HUDEP-2 (cell line): Measurements from ENCODE around the gene OBSCN.

Source experiments
- DNase-seq, 76 experiments: peaks; one replicate each; lab custom pipeline; 2025; ENCODE audit not compliant: unreplicated experiment in 76 of 76; lab: John Stamatoyannopoulos, UW

OBSCN gene

DNA sequence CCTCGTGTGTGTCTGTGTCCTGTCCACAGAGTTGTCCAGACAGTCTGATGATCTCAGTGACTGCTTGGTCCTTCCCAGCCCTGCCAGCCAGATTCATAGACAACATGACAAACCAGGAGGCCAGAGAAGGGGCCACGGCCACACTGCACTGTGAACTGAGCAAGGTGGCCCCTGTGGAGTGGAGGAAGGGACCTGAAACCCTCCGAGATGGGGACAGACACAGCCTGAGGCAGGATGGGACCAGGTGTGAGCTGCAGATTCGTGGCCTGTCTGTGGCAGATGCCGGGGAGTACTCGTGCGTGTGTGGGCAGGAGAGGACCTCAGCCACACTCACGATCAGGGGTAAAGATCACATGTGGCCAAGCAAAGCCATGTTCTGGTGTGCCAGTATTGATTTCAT lies 96.4 kb downstream of the OBSCN start:
- DNase-seq: no peak

GRCh38 chr1:228304766-228305395 lies 97.0 kb downstream of the OBSCN start:
- DNase-seq: no peak

DNA sequence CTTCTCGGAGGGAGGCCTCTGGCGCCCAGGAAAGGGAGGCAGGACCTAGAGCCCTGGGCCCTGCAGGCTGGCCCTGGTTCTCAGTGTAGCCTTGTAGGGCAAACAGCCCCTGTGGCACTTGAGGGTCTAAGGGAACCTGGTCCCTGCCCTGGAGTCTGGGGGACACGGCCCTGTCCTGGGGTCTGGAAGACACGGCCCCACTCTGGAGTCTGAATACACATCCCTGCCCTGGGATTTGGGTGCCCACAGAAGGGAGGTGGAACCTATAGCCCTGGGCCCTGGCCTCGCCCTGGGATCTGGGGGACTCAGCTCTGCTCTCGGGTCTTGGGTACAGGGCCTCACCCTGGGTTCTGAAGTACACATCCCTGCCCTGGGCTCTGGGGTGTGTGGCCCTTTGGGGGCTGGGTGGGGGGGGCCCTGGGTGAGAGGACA lies 97.9 kb downstream of the OBSCN start:
- DNase-seq: no peak

GRCh38 chr1:228306275-228307217 lies 98.7 kb downstream of the OBSCN start:
- no peak for DNase-seq

GRCh38 chr1:228307218-228308023 lies 99.6 kb downstream of the OBSCN start:
- DNase-seq: no peak

- DNase-seq: no peak
These were observed 100.3 kb downstream of the OBSCN start for GRCh38 chr1:228308085-228308601.

DNA sequence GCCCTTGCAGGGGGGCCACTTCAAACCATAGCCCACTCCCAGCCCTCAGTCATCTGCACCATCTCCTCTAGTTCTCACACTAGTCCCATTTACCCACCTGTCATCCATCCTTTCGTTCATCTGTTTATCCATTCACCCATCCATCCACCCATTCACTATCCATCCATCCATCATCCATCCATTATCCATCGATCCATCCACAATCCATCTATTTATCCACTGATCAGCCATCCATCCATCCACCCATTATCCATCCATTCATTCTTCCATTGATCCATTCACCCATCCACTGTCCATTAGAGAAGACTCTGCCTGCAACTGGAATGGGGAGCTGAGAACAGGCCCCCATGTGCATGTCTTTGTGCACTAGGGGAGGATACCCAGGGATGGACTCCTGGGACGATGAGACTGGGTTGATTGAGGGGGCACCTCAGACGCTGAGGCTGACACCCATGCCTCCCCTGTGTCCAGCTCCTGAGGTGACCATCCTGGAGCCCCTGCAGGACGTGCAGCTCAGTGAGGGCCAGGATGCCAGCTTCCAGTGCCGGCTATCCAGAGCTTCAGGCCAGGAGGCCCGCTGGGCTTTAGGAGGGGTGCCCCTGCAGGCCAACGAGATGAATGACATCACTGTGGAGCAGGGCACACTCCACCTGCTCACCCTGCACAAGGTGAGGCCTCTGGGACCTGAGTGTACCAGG lies 100.9 kb downstream of the OBSCN start:
- no peak for DNase-seq

DNA sequence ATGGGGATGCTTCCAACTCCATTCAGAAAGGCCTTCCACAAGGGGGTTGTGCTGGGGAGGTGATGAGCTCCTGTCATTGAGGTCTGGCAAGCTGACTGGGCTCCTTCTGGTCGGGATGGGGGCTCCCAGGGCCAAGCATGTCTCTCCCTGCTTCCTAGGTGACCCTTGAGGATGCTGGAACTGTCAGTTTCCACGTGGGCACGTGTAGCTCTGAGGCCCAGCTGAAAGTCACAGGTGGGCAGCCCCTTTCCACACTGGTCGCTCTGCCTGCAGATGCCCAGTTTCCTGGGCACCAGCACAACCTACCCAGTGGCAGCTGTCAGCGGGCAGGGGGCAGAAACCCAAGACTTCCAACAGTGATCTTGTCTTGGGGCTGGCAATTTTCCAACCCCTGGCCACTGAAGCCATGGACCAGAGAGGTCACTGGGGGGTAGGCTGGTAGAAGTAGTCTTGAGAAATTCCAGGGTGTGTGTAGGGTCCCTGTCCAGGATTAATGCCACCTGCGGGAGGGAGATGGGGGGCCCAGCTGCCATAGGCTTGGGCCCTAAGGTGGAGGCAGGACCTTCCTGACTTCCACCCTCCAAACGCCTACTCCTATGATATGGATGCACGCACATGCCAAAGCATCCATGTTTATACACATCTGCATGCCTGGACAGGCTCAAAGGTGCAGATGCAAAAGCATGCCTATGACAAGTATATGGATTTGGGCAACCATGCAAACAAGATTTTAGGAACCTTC lies 101.7 kb downstream of the OBSCN start:
- no peak for DNase-seq

GRCh38 chr1:228310162-228310792 lies 102.4 kb downstream of the OBSCN start:
- DNase-seq: no peak

DNA sequence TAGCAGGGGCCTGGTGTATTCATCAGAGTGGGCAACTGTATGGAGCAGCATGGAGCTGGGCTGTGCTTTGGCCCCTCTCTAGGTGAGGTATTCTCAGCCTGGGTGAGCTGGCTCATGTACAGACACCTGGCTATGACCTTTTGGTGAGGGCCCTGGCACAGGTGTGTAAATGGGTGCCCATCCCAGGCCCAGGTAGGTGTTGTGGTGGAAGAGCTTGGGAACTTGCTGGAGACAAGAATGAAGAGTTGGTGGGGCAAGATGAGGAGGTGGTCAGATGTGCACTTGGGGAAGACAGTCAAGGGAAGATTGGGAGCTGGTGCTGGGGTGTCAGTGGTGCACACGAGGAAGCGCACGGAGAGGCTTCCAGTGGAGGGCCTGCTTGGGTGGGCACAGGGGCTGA lies 103.2 kb downstream of the OBSCN start:
- DNase-seq: no peak

DNA sequence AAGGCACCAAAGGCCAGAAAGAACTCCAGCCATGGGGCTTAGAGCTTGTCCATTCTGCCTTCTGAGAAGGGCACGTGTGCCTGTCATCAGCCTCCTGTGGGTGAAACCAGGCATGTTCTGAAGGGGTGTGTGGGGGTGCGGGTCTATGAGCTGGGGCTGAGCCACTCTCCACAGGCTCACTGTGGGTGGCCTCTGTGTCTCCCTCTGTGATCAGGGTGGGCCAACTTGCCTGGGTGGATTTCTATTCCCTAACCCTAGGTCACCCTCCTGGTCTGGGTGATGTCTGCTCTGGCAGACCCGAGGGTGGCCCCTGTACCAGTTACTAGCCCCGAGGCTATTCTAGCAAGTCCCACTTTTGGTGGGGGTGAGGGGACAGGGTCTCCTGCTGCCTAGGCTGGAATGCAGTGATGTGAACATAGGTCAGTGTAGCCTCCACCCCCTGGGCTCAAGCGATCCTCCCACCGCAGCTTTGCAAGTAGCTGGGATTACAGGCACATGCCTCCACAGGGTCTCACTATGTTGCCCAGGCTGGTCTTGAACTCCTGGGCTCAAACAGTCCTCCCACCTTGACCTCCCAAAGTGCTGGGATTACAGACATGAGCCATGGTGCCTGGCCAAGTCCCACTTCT lies 104.4 kb downstream of the OBSCN start:
- no peak for DNase-seq

GRCh38 chr1:228313536-228314277 lies 105.9 kb downstream of the OBSCN start:
- no peak for DNase-seq

DNA sequence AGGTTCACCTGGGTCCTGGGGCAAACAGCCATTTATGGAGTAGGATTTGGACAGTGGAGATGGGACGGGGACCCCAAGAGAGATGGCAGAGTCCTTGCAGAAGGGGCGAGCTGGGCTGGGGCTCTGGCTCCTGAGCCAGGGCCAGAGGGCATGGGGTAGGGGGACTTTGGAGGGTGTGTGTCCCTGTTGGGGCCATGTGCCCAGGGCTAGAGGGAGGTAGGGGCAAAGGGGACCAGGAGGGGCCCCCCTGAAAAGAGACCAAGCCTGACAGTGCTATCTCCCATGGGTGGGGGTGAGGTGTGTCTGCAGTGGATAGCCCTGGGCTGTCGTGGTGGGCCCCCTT lies 106.4 kb downstream of the OBSCN start:
- DNase-seq: no peak

GRCh38 chr1:228314658-228315483 lies 107.0 kb downstream of the OBSCN start:
- DNase-seq: no peak

GRCh38 chr1:228315484-228315944 lies 107.7 kb downstream of the OBSCN start:
- DNase-seq: no peak

- DNase-seq: no peak
These were observed 108.2 kb downstream of the OBSCN start for GRCh38 chr1:228315945-228316588.
